Trophoblast cell (in vitro differentiated cells and primary cell): ENCODE data around the gene NFATC1.

ENCODE experiments used
- DNase-seq, 2 donors: peaks; one replicate each; pipeline ENCODE4 v3.0.0-alpha.2; 2016
- H2AFZ ChIP-seq: 2 replicates; pipeline ENCODE4 v1.6.1; 2013; ENCODE audit warnings: low read length, moderate library complexity, mild to moderate bottlenecking; ENCODE audit not compliant: insufficient read depth, poor library complexity
- H2AK5ac ChIP-seq: 2 replicates; pipeline ENCODE4 v1.6.1; 2013; ENCODE audit warnings: mild to moderate bottlenecking, low read length
- H2BK120ac ChIP-seq: 2 replicates; pipeline ENCODE4 v1.6.1; 2013; ENCODE audit warnings: low read length, mild to moderate bottlenecking, moderate library complexity; ENCODE audit not compliant: insufficient read depth, poor library complexity
- H2BK12ac ChIP-seq: 2 replicates; pipeline ENCODE4 v1.6.1; 2013; ENCODE audit warnings: mild to moderate bottlenecking, low read length, moderate library complexity
- H2BK5ac ChIP-seq: 2 replicates; pipeline ENCODE4 v1.6.1; 2013; ENCODE audit warnings: low read length, low read depth, moderate library complexity, mild to moderate bottlenecking; ENCODE audit not compliant: poor library complexity
- H3K14ac ChIP-seq: 2 replicates; pipeline ENCODE4 v1.6.1; 2013; ENCODE audit warnings: mild to moderate bottlenecking, low read length
- H3K18ac ChIP-seq: 2 replicates; pipeline ENCODE4 v1.6.1; 2013; ENCODE audit warnings: mild to moderate bottlenecking, low read length
- H3K23ac ChIP-seq: 2 replicates; pipeline ENCODE4 v1.6.1; 2013; ENCODE audit warnings: low read length
- H3K27ac ChIP-seq: 2 replicates; pipeline ENCODE4 v1.5.1; 2013; ENCODE audit warnings: low read depth, mild to moderate bottlenecking, inconsistent platforms, low read length, moderate library complexity
- H3K27me3 ChIP-seq: 2 replicates; pipeline ENCODE4 v1.6.1; 2013; ENCODE audit warnings: inconsistent platforms, mild to moderate bottlenecking, low read length, moderate library complexity; ENCODE audit not compliant: insufficient read depth
- H3K36me3 ChIP-seq, 2 experiments: 1 replicate in 1 of 2; 2 replicates in 1 of 2; pipeline ENCODE4 v1.6.1; 2013; ENCODE audit warnings: low read length in 2 of 2, mild to moderate bottlenecking in 2 of 2, moderate library complexity in 1 of 2; ENCODE audit not compliant: insufficient read depth in 2 of 2, control insufficient read depth in 1 of 2
- H3K4ac ChIP-seq: 2 replicates; pipeline ENCODE4 v1.6.1; 2013; ENCODE audit warnings: low read depth, mild to moderate bottlenecking, low read length, moderate library complexity
- H3K4me1 ChIP-seq, 2 experiments: 1 replicate in 1 of 2; 2 replicates in 1 of 2; pipeline ENCODE4 v1.6.1; 2013; ENCODE audit warnings: low read length in 2 of 2, mild to moderate bottlenecking in 2 of 2, moderate library complexity in 1 of 2; ENCODE audit not compliant: insufficient read depth in 2 of 2, control insufficient read depth in 1 of 2
- H3K4me2 ChIP-seq: 2 replicates; pipeline ENCODE4 v1.6.1; 2013; ENCODE audit warnings: inconsistent platforms, mild to moderate bottlenecking, low read length, moderate library complexity
- H3K4me3 ChIP-seq: 2 replicates; pipeline ENCODE4 v1.5.1; 2013; ENCODE audit warnings: mild to moderate bottlenecking, low read depth, low read length, inconsistent platforms
- H3K79me1 ChIP-seq: one replicate; pipeline ENCODE4 v1.6.1; 2013; ENCODE audit warnings: low read length
- H3K79me2 ChIP-seq: 2 replicates; pipeline ENCODE4 v1.6.1; 2013; ENCODE audit warnings: low read length, mild to moderate bottlenecking; ENCODE audit not compliant: control insufficient read depth, insufficient read depth, poor library complexity
- H3K9ac ChIP-seq: 2 replicates; pipeline ENCODE4 v1.6.1; 2013; ENCODE audit warnings: mild to moderate bottlenecking, low read length
- H3K9me3 ChIP-seq: 2 replicates; pipeline ENCODE4 v1.6.1; 2013; ENCODE audit warnings: low read depth, mild to moderate bottlenecking, control low read depth, inconsistent platforms, low read length; ENCODE audit not compliant: insufficient read depth
- H4K12ac ChIP-seq: 2 replicates; pipeline ENCODE4 v1.6.1; 2013; ENCODE audit warnings: low read depth, mild to moderate bottlenecking, low read length, moderate library complexity
- H4K8ac ChIP-seq: 2 replicates; pipeline ENCODE4 v1.6.1; 2013; ENCODE audit warnings: low read depth, mild to moderate bottlenecking, low read length, moderate library complexity
- H4K91ac ChIP-seq: one replicate; pipeline ENCODE4 v1.6.1; 2013; ENCODE audit warnings: low read depth, mild to moderate bottlenecking, low read length, moderate library complexity
- WGBS: extraction: QIAGEN DNeasy Blood & Tissue Kit; methylation state at CpG from one replicate; pipeline ENCODE4 v1.1.7; 2013; ENCODE audit warnings: missing lambda C conversion rate; ENCODE audit not compliant: insufficient read length, insufficient coverage; ENCODE audit errors: extremely low coverage; 5-methylcytosine and 5-hydroxymethylcytosine counted together

Gene NFATC1

DNA sequence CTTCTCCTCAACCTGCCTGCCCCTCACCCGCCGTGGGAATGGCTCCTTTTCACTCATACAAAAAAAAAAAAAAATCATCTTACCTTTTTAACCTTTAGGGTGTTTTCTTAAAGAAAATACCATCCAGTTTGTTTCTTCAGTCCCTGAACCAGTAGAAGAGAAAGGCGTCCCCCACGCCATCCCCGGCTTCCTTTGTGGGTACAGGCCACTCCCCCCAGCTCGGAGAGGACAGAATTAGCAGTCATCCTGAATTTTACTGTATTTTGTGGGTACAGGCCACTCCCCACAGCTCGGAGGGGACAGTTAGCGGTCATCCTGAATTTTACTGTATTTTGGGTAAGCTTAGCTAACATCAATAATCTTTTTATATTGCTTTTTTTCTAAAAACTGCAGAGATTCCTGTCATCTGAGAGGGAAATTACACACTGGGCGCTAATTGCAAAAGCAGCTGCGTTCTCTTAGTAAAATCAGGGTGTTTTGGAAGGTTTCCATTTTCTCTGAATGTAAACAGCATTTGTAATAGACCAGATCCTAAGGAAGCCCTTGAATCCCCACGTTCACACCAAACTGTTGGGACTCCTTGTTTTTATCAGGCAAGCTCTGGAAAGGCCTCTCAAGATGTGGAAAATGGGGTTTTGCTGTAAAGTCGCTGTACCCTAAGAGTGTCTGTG lies 72.5 kb downstream of the NFATC1 start:
- Histone ChIP-seq H2BK120ac (no peak overlapping the region), H3K36me3 (no peaks in the 10 kb centered on the region), H4K91ac (no peak overlapping the region), H3K4me1 (peaks cover 0 to 5% of the 10 kb centered on the region in 2 experiments), H3K79me2 (no peaks in the 10 kb centered on the region), H3K4me3 (no peak overlapping the region), H3K4ac (no peak overlapping the region), H3K27me3 (no peaks in the 10 kb centered on the region), H2AK5ac (no peak overlapping the region), H4K8ac (no peak overlapping the region), H3K9me3 (peaks cover 5% of the 10 kb centered on the region), H3K23ac (no peak overlapping the region), H3K4me2 (no peak overlapping the region), H3K18ac (no peak overlapping the region), H3K79me1 (no peaks in the 10 kb centered on the region), H3K14ac (no peak overlapping the region), H2BK12ac (no peak overlapping the region), H2BK5ac (no peak overlapping the region), H3K27ac (no peak overlapping the region), H4K12ac (no peak overlapping the region), H2AFZ (no peak overlapping the region), H3K9ac (no peak overlapping the region)
- WGBS = no CpG with 5 or more reads among the region's 12 CpGs
- no peak for DNase-seq

- Histone ChIP-seq H4K91ac (no peak overlapping the region), H3K4me1 (peaks cover 0 to 5% of the 10 kb centered on the region in 2 experiments), H3K79me2 (no peaks in the 10 kb centered on the region), H3K14ac (no peak overlapping the region), H3K79me1 (no peaks in the 10 kb centered on the region), H3K9ac (no peak overlapping the region), H3K36me3 (no peaks in the 10 kb centered on the region), H2AFZ (no peak overlapping the region), H4K8ac (no peak overlapping the region), H2BK120ac (no peak overlapping the region), H3K9me3 (peaks cover 11% of the 10 kb centered on the region), H3K27ac (no peak overlapping the region), H2BK12ac (no peak overlapping the region), H3K23ac (no peak overlapping the region), H3K4me3 (no peak overlapping the region), H4K12ac (no peak overlapping the region), H3K4ac (no peak overlapping the region), H3K18ac (no peak overlapping the region), H3K4me2 (no peak overlapping the region), H2BK5ac (no peak overlapping the region), H2AK5ac (no peak overlapping the region), H3K27me3 (no peaks in the 10 kb centered on the region)
- no peak for DNase-seq
- no CpG with 5 or more reads among the region's 17 CpGs for WGBS
Measured at GRCh38 chr18:79469309-79469708, 73.6 kb downstream of the NFATC1 start.

GRCh38 chr18:79469751-79470505 lies 74.2 kb downstream of the NFATC1 start:
- H3K27me3 ChIP-seq = no peaks in the 10 kb centered on the region
- H3K14ac ChIP-seq = no peak overlapping the region
- no peak overlapping the region for H3K4me3 ChIP-seq
- no peak overlapping the region for H2BK5ac ChIP-seq
- peaks cover 0 to 5% of the 10 kb centered on the region in 2 experiments for H3K4me1 ChIP-seq
- H4K12ac ChIP-seq = no peak overlapping the region
- no peak overlapping the region for H2BK12ac ChIP-seq
- H3K9me3 ChIP-seq = peaks cover 13% of the 10 kb centered on the region
- no CpG with 5 or more reads among the region's 33 CpGs for whole genome bisulfite sequencing
- no peak overlapping the region for H2BK120ac ChIP-seq
- H2AFZ ChIP-seq = no peak overlapping the region
- H3K9ac ChIP-seq = no peak overlapping the region
- no peaks in the 10 kb centered on the region for H3K79me1 ChIP-seq
- no peak overlapping the region for H3K4ac ChIP-seq
- H3K23ac ChIP-seq = no peak overlapping the region
- no peak overlapping the region for H4K8ac ChIP-seq
- no peak overlapping the region for H3K27ac ChIP-seq
- H3K4me2 ChIP-seq = no peak overlapping the region
- no peak overlapping the region for H3K18ac ChIP-seq
- no peak overlapping the region for H4K91ac ChIP-seq
- H3K79me2 ChIP-seq = no peaks in the 10 kb centered on the region
- no peaks in the 10 kb centered on the region for H3K36me3 ChIP-seq
- DNase-seq = no peak
- H2AK5ac ChIP-seq = no peak overlapping the region

- no CpG with 5 or more reads among the region's 21 CpGs for WGBS
- no peak overlapping the region for H3K23ac ChIP-seq
- H3K27ac ChIP-seq = no peak overlapping the region
- no peak overlapping the region for H2BK12ac ChIP-seq
- H3K4me1 ChIP-seq = peaks cover 0 to under 1% of the 10 kb centered on the region in 2 experiments
- H3K36me3 ChIP-seq = no peaks in the 10 kb centered on the region
- no peak overlapping the region for H3K9ac ChIP-seq
- H4K12ac ChIP-seq = no peak overlapping the region
- no peak overlapping the region for H3K18ac ChIP-seq
- no peak overlapping the region for H2BK5ac ChIP-seq
- no peaks in the 10 kb centered on the region for H3K27me3 ChIP-seq
- no peak overlapping the region for H4K91ac ChIP-seq
- no peak overlapping the region for H2AFZ ChIP-seq
- H3K4ac ChIP-seq = no peak overlapping the region
- no peak overlapping the region for H2BK120ac ChIP-seq
- H3K79me1 ChIP-seq = no peaks in the 10 kb centered on the region
- H2AK5ac ChIP-seq = no peak overlapping the region
- peaks cover 20% of the 10 kb centered on the region for H3K9me3 ChIP-seq
- no peak for DNase-seq
- no peaks in the 10 kb centered on the region for H3K79me2 ChIP-seq
- no peak overlapping the region for H3K4me2 ChIP-seq
- H3K4me3 ChIP-seq = no peak overlapping the region
- H3K14ac ChIP-seq = no peak overlapping the region
- H4K8ac ChIP-seq = no peak overlapping the region
Measured at GRCh38 chr18:79470547-79470946, 74.8 kb downstream of the NFATC1 start.
